LNCaP clone FGC (cell line): ENCODE measurements around the gene HIVEP3.

Experiments
- DNase-seq: peaks from one replicate; pipeline ENCODE4 v3.0.0-alpha.2; 2011; ENCODE audit warnings: low read depth
- H3K4me3 ChIP-seq: 2 replicates; pipeline ENCODE4 v1.5.1; 2011; ENCODE audit warnings: mild to moderate bottlenecking, low read depth, low read length, control low read depth
- CTCF ChIP-seq: IDR thresholded peaks from 2 replicates; pipeline ENCODE4 v1.5.1; 2012; ENCODE audit warnings: mild to moderate bottlenecking; ENCODE audit not compliant: control insufficient read depth, insufficient read depth; ENCODE audit errors: extremely low read depth

The HIVEP3 gene

DNA sequence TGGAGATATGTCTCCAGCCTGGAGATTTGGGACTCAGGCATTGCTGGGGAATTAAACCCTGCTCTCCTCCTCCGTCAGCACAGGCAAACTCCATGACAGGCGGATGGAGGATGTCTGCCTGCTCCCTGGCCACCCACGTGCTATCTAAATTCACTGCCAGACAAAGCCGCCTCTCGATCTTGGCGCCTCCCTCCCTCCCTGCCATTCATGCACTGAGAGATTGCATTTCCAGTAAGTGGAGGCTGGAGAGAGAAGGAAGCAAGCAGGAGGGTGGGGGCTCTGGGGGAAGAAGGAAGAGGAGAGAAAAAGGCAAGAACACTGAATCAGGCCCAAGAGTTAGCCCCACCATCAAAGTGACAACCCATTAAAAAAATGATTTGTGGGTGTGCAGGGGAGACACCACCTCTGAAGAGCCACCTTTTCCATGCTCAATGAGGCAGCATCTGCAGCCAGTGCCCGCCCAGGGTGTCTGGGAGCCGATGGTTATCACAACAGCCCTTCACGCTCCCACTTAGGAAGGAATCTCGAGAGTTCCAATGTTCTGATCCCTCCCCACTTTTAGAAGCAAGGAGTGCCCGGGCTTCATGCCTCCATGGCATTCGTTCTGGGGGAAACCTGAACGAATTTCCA, 183.0 kb downstream of the HIVEP3 start:
- no peak for DNase-seq
- TF ChIP-seq CTCF = no peak
- no peak overlapping the region for H3K4me3 ChIP-seq

DNA sequence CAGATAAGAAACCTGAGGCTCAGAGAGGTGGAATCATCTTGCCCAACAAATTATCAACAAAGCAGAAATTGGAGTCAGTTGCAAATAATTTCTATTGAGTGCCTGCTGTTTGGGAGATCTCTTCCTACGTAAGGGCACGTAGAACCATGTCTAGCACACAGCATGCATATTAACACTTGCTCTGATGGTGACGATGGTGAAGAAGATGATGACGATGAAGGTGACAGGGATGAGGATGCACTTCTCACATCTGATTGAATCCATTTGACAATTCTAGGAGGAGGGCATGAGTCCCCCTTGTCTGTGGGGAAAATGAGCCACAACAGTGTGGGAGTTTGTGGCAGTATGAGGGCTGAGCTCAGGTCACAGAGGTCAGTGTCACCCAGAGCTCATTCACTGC, 183.6 kb downstream of the HIVEP3 start:
- DNase-seq = no peak
- H3K4me3 ChIP-seq = no peak overlapping the region
- TF ChIP-seq CTCF = no peak

DNA sequence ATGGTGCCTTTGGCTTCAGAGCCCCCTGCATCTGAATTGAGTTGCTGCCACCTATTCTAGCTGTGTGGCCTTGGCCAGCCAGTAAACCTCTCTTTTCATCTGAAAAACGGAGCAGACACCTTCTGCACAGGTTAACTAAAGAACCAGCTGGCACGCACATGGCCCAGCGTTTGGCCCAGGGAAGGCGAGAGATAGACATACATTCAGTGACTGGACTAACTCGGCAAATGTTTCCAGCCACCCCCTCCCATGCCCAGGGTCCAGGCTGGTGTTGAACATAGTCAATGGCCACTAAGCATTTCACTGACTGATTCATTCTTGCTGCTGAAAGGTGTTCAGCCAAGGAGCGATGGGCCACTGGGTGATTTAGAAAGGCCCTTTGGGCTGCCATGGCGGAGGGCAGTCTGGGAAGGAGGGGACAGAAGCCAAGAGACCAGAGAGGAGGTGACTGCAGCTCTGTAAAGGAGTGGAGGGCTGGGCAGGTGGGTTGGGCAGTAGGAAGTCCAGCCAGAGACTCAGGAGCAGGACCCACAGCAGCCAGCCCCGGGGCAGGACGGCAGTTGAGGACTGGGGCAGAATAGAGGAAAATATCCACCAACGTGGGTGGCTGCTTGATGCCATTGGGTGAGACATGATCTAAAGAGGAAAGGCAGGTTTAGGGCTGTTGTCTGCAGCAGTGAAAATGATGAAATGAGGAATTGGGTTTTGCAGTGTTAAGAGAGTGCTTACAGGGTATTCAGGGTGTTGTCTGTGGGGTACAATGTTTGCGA, 184.3 kb downstream of the HIVEP3 start:
- no peak overlapping the region for H3K4me3 ChIP-seq
- no peak for DNase-seq
- TF ChIP-seq CTCF = no peak

DNA sequence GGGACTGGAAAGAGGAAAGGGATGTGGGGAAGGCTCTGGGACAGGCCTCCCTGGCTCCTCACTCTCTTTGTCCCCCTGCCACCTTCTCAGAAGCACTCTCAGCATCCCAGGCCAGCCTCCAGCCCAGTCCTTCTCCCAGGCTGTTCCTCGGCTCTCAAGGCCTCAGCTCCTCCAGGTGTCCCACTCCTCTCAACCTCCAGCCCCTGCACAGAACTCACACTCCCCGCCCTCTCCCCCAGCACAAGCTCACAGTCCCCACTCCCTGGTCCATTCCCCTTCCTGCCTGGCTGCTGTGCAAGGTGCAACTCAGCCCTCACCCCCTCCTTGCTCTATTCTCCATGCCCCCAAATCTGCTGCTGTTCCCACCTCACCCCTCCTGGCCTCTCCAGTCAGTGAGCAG, 185.0 kb downstream of the HIVEP3 start:
- TF ChIP-seq CTCF = no peak
- no peak overlapping the region for H3K4me3 ChIP-seq
- no peak for DNase-seq

DNA sequence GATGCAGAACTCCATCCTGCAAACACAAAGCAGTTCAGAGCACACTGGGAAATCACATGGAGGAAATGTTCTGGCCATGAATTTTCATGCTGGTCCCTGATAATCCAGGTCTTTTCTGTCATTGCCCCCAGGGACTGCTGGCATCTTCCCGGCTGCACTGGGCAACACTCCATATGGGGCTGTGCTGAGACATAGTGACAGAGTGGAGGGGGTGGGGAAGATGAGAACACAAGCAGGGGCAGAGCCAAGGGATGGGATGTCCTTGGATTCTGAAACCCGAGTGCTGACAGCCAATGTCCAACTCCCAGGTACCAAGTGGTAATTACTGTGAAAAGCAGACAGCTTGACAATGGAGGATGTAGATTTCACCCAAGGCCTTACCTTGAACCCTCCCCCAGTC, 185.7 kb downstream of the HIVEP3 start:
- no peak for DNase-seq
- H3K4me3 ChIP-seq = no peak overlapping the region
- TF ChIP-seq CTCF = no peak

- no peak overlapping the region for H3K4me3 ChIP-seq
- no peak for TF ChIP-seq CTCF
- DNase-seq = no peak
Observed at GRCh38 chr1:41731516-41732030, 187.1 kb downstream of the HIVEP3 start.
